Measurements from ENCODE around the gene ACBD4. TPM values are rescaled to one million over a fixed set of nuclear protein-coding genes. Genes with fewer than 3 reads are reported as not detected.
A peak's percentile ranks its signal among the peaks of the same experiment; 100 is the strongest.

Gene ACBD4
- total and polyA plus RNA-seq, 2 of the 13 experiments (the other 11 are each of a cell fraction or from before 2014, with no cell fraction given), result 16.1 to 26.9 TPM

DNA sequence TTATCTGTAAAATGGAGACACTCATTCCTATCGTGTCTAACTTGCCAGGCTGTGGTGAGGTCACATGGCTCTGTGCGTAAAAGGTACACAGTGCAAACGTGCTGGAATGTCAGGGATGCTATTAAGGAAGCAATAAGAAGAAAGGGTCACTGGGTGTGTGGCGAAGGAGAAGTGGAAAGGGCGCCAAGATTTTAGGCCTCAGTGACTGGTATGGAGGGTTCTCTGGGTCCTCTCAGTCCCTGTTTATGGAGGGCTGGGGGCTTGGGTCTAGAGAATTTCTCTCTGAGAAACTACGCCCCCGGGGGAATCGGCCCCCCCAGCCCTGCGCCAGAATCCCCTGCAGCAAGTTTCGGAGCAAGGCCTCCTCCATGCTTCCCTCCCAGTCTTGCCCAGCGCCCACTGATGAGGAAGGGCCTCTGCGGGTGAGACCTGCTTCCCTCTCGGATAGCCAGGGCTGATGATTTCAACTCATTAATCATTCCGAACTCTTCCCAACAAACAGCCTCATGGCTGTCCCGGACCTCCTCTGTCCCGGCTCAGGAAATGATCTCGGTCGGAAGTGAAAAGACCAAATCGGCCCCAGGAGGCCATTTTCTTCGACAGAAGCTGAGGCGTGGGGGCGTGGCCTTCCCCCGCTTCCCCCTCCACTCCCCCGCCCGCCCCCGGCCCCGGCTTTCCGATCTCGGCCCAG lies 11.5 kb downstream of the ACBD4 start:
- Histone ChIP-seq H4K20me1 (ENCODE audit: insufficient read depth, low read length) (peaks cover 35% of the 10 kb centered on the region), H3K9ac (ENCODE audit: insufficient read depth, low read depth, low read length) (peak overlapping the region; percentile 94), H2AFZ (ENCODE audit: low read length) (no peak overlapping the region), H3K36me3 (replicated peaks in 1 of 2; ENCODE audit: control insufficient read depth in 1 of 2, insufficient read depth in 2 of 2, low read length in 2 of 2) (no peaks in the 10 kb centered on the region; a peak in 1 of 5 replicates), H3K4me3 (replicated peaks in 1 of 3; ENCODE audit: insufficient read depth in 1 of 3, low read depth in 2 of 3, low read length in 3 of 3) (peak overlapping the region; percentile 81 to 88 (median 85)), H3K4me1 (ENCODE audit: insufficient read depth, low read length) (peaks cover 24% of the 10 kb centered on the region), H3K27me3 (ENCODE audit: control insufficient read depth in 1 of 2, insufficient read depth in 2 of 2, low read length in 2 of 2) (no peaks in the 10 kb centered on the region; a peak in 2 of 5 replicates), H3K9me3 (ENCODE audit: low read length) (no peaks in the 10 kb centered on the region), H3K27ac (ENCODE audit: extremely low read length, insufficient read depth, low read length) (peak overlapping the region; percentile 97), H3K4me2 (ENCODE audit: low read depth, low read length) (peak overlapping the region; percentile 96), H3K79me2 (ENCODE audit: insufficient read depth, low read length) (peaks cover 36% of the 10 kb centered on the region)
- DNase-seq (ENCODE audit: low spot score), result no peak
- ChIA-PET CTCF (ENCODE audit: low intra/inter-chr PET ratio, low total read pairs) (interaction anchor here (7.0 to 8.5 kb wide), 2 partner anchors 12 to 50 kb away, joined by 60 to 130 read pairs; partner anchors contain the start of gene ACBD4), POLR2A (interaction anchor here (1.7 to 19.8 kb wide), 10 partner anchors 9 to 165 kb away, joined by 8 to 2487 read pairs (median 44); partner anchors contain the start of genes ACBD4, HEXIM2 and NMT1)
- in situ Hi-C loops (cut with HindIII; ENCODE audit: extremely low pct_ligation_motif_present, low pct_unique_long_range_greater_than_20kb) (loop anchor here (5.0 kb wide), 2 partner anchors 50 to 100 kb away; no protein-coding TSS in a partner anchor), intact Hi-C loops (cut with micrococcal nuclease; ENCODE audit: unreplicated experiment) (no loop called here)
- no TSS peak for BruUV-seq (replicated peaks)
- FAIRE-seq, result peak; percentile 21
- WGBS (ENCODE audit: low lambda C conversion rate), result 17% methylated on average over 29 of the region's 29 CpGs
- peak; percentile 10 for ATAC-seq
- TF ChIP-seq, protein P1, sequence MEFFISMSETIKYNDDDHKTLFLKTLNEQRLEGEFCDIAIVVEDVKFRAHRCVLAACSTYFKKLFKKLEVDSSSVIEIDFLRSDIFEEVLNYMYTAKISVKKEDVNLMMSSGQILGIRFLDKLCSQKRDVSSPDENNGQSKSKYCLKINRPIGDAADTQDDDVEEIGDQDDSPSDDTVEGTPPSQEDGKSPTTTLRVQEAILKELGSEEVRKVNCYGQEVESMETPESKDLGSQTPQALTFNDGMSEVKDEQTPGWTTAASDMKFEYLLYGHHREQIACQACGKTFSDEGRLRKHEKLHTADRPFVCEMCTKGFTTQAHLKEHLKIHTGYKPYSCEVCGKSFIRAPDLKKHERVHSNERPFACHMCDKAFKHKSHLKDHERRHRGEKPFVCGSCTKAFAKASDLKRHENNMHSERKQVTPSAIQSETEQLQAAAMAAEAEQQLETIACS (CRISPR knock-in tag; IDR thresholded peaks at IDR 0.05), result no peak
- TF ChIP-seq ZNF879 (CRISPR knock-in tag; IDR thresholded peaks at IDR 0.05) (no peak), TARDBP (CRISPR knock-in tag; IDR thresholded peaks at IDR 0.05) (no peak), XRCC5 (optimal IDR thresholded peaks at IDR 0.05; ENCODE audit: low read length) (no peak), ZNF3 (CRISPR knock-in tag; IDR thresholded peaks at IDR 0.05) (no peak), CHD2 (IDR thresholded peaks at IDR 0.05; ENCODE audit: low read depth, low read length) (peak; percentile 11; the same call in 1 of the 2 replicates), FOXA3 (CRISPR knock-in tag; IDR thresholded peaks at IDR 0.05) (no peak), ZNF317 (CRISPR knock-in tag; IDR thresholded peaks at IDR 0.05) (no peak), MTF1 (CRISPR knock-in tag; IDR thresholded peaks at IDR 0.05) (no peak), ZNF234 (CRISPR knock-in tag; conservative IDR thresholded peaks at IDR 0.05) (no peak), KDM5B (CRISPR knock-in tag; IDR thresholded peaks at IDR 0.05; ENCODE audit: borderline replicate concordance) (peak; percentile 49; the same call in 1 of the 2 replicates), ZBTB21 (CRISPR knock-in tag; IDR thresholded peaks at IDR 0.05) (no peak), SP5 (CRISPR knock-in tag; IDR thresholded peaks at IDR 0.05; ENCODE audit: borderline replicate concordance, low read depth) (no peak), POLR2AphosphoS5 (IDR thresholded peaks at IDR 0.05; ENCODE audit: low read depth, low read length) (peak; percentile 58; the same call in 1 of the 2 replicates), CBX1 (IDR thresholded peaks at IDR 0.05; ENCODE audit: low read depth) (no peak), ZNF225 (CRISPR knock-in tag; IDR thresholded peaks at IDR 0.05) (0 out of 2 replicates have a peak, but pooled peaks have one; percentile 19), JUNB (CRISPR knock-in tag; IDR thresholded peaks at IDR 0.05; ENCODE audit: borderline replicate concordance) (no peak)
- TF ChIP-seq, protein P2, sequence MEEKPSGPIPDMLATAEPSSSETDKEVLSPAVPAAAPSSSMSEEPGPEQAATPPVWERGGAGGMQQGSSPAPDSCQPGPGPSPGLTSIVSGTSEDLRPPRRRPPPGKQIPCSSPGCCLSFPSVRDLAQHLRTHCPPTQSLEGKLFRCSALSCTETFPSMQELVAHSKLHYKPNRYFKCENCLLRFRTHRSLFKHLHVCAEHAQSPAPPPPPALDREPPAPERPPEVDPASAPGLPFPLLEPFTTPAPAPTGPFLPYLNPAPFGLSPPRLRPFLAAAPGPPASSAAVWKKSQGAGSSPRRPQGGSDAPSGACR (CRISPR knock-in tag; IDR thresholded peaks at IDR 0.05), result no peak
- TF ChIP-seq, protein P3, sequence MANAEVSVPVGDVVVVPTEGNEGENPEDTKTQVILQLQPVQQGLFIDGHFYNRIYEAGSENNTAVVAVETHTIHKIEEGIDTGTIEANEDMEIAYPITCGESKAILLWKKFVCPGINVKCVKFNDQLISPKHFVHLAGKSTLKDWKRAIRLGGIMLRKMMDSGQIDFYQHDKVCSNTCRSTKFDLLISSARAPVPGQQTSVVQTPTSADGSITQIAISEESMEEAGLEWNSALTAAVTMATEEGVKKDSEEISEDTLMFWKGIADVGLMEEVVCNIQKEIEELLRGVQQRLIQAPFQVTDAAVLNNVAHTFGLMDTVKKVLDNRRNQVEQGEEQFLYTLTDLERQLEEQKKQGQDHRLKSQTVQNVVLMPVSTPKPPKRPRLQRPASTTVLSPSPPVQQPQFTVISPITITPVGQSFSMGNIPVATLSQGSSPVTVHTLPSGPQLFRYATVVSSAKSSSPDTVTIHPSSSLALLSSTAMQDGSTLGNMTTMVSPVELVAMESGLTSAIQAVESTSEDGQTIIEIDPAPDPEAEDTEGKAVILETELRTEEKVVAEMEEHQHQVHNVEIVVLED (CRISPR knock-in tag; IDR thresholded peaks at IDR 0.05; ENCODE audit: borderline replicate concordance), result no peak
